Measurements from ENCODE around the gene ATP6AP2.

ATP6AP2 gene

GRCh38 chrX:40646489-40647306, 65.9 kb downstream of the ATP6AP2 start:
- DNase-seq, result peak; percentile 12

GRCh38 chrX:40647307-40648197, 66.8 kb downstream of the ATP6AP2 start, which contains the start of gene CXorf38:
CXorf38 (minus strand) TSS chrX:40647561; CDS start chrX:40647520, 41 bp downstream.
- DNase-seq, result peak; percentile 88

- DNase-seq, result peak; percentile 56
These were observed 71.0 kb downstream of the ATP6AP2 start for GRCh38 chrX:40651620-40652223.

GRCh38 chrX:40652664-40653063, 71.9 kb downstream of the ATP6AP2 start:
- DNase-seq, result no peak

- DNase-seq, result no peak
These were observed 72.8 kb downstream of the ATP6AP2 start for GRCh38 chrX:40653535-40653934.

Data from effector CD8-positive, alpha-beta T cell (primary cell).